Ovary (tissue), 9 donors: ENCODE measurements around the gene TBXAS1. TPM values are rescaled to one million over a fixed set of nuclear protein-coding genes. Genes with fewer than 3 reads are reported as not detected.
"Not testable (repeated sequence)": the region's sequence is repeated elsewhere in the genome, so short reads cannot be mapped to it uniquely, and the experiment has no call there.

Source experiments
- DNase-seq, 5 donors: peaks; one replicate each; pipeline ENCODE4 v3.0.0-alpha.2; 2019 to 2020
- H3K27ac ChIP-seq, 2 donors: fragments of 200-600 bp; one replicate each; pipeline versions ENCODE4 v1.5.1 to v1.8.0; 2019 to 2022
- H3K27me3 ChIP-seq: fragments of 200-600 bp; one replicate; pipeline ENCODE4 v1.8.0; 2022
- H3K36me3 ChIP-seq: fragments of 200-600 bp; sonication (generic); one replicate; pipeline ENCODE4 v1.5.1; 2019
- H3K4me1 ChIP-seq: one replicate; pipeline ENCODE4 v1.8.1; 2013; ENCODE audit warnings: mild to moderate bottlenecking, moderate library complexity; ENCODE audit not compliant: insufficient read depth
- H3K4me3 ChIP-seq: fragments of 200-600 bp; sonication (generic); one replicate; pipeline ENCODE4 v1.5.1; 2017
- H3K9me3 ChIP-seq, 2 donors: fragments of 200-600 bp in 1 of 2; sonication (generic) in 1 of 2; one replicate each; pipeline versions ENCODE4 v1.5.1 to v1.8.1; 2013 to 2019; ENCODE audit warnings: mild to moderate bottlenecking in 1 of 2, moderate library complexity in 1 of 2
- CTCF ChIP-seq, 3 donors: fragments of 450-650 bp in 2 of 3; fragments of 200-600 bp in 1 of 3; IDR thresholded peaks; one replicate each; pipeline versions ENCODE4 v1.5.1 to v1.8.0; 2016 to 2022; ENCODE audit warnings: antibody characterized with exemption in 3 of 3, mild to moderate bottlenecking in 1 of 3
- EP300 ChIP-seq: sonication (generic); formaldehyde crosslinking; IDR thresholded peaks from one replicate; pipeline ENCODE4 v1.6.1; 2017; ENCODE audit warnings: antibody characterized with exemption
- POLR2A ChIP-seq: fragments of 450-650 bp; IDR thresholded peaks from one replicate; pipeline ENCODE4 v1.6.1; 2017; ENCODE audit warnings: antibody characterized with exemption, mild to moderate bottlenecking, moderate library complexity
- WGBS, 3 donors: extraction: QIAGEN DNeasy Blood & Tissue Kit in 1 of 3; methylation state at CpG; one replicate each; pipeline versions ENCODE4 v1.1.5 to v1.1.7; 2013 to 2017; 5-methylcytosine and 5-hydroxymethylcytosine counted together
- intact Hi-C, 4 donors: fragments of 100-400 bp; cut with DNase I; formaldehyde crosslinking; loops; one replicate each; pipeline versions ENCODE4 v1.11.0 to v1.15.1; 2022 to 2023
- polyA plus RNA-seq, 2 donors: library from polyadenylated mRNA; stranded (reverse); fragments of 200-250 nt in 1 of 2; fragments of 350-450 nt in 1 of 2; fragmentation: Illumina TruSeq in 1 of 2; extraction: RNeasy Lipid Tissue Mini Kit (QIAGEN cat#74804) in 1 of 2; gene quantifications; one replicate each; pipeline ENCODE4 v1.2.3, GENCODE V29; 2013 to 2014
- total RNA-seq, 7 donors: library from RNA; depleted of rRNA in 2 of 7; stranded (reverse); fragments of >200 nt in 2 of 7; fragmentation: NEBNext Ultra II Directional in 3 of 7; extraction: Animal tissue kit (Norgen Biotek cat#: 25700) in 3 of 7; gene quantifications; one replicate each; pipeline versions ENCODE4 v1.1.0 to v1.2.4, GENCODE V29; 2016 to 2023
- donor health status: DM: no; HTN: no; CAD: no; lungs with moderate emphysema.
- donor health status: DM: no; HTN: no; CAD: no.
- donor health status: Bipolar disorder and iron deficiency.
- donor health status: DM: yes; HTN: yes; CAD: no.
- donor health status: DM: no; HTN: no; CAD: no.
- donor health status: DM: yes; HTN: yes; CAD: no.

TBXAS1 gene
- total and polyA plus RNA-seq, 9 donors, result 3.1 to 16.8 (median 9.0) TPM

GRCh38 chr7:139923090-139923489 is 94.0 kb downstream of the TBXAS1 start:
- no peaks in the 10 kb centered on the region for H3K9me3 ChIP-seq
- no peaks in the 10 kb centered on the region for H3K36me3 ChIP-seq
- no peak for TF ChIP-seq POLR2A
- DNase-seq, result no peak
- no peaks in the 10 kb centered on the region for H3K4me1 ChIP-seq
- intact Hi-C loops, result no loop called here
- no peak overlapping the region for H3K4me3 ChIP-seq
- no peaks in the 10 kb centered on the region for H3K27me3 ChIP-seq
- no peak overlapping the region for H3K27ac ChIP-seq
- WGBS, 3 donors, result 81 to 95% (median 89%) methylated on average over 7 of the region's 7 CpGs

GRCh38 chr7:139924461-139924860 is 95.4 kb downstream of the TBXAS1 start:
- 77 to 93% (median 90%) methylated on average over 3 of the region's 3 CpGs for WGBS, 3 donors
- DNase-seq, result no peak
- H3K27ac ChIP-seq, result no peak overlapping the region
- H3K36me3 ChIP-seq, result no peaks in the 10 kb centered on the region
- no peak overlapping the region for H3K4me3 ChIP-seq
- H3K27me3 ChIP-seq, result no peaks in the 10 kb centered on the region
- TF ChIP-seq EP300 (no peak), CTCF (IDR thresholded peaks at IDR 0.05) (no peak), POLR2A (no peak)
- H3K9me3 ChIP-seq, result no peaks in the 10 kb centered on the region
- no peaks in the 10 kb centered on the region for H3K4me1 ChIP-seq
- intact Hi-C loops, result no loop called here

GRCh38 chr7:139929221-139929620 is 100.2 kb downstream of the TBXAS1 start:
- DNase-seq, H3K9me3 ChIP-seq, H3K27me3 ChIP-seq, H3K4me1 ChIP-seq, H3K36me3 ChIP-seq, H3K4me3 ChIP-seq, intact Hi-C loops, H3K27ac ChIP-seq: not testable (repeated sequence)
- 89 to 92% (median 91%) methylated on average over 8 of the region's 8 CpGs for WGBS, 3 donors

- Histone ChIP-seq H3K4me3 (no peak overlapping the region), H3K9me3 (no peaks in the 10 kb centered on the region), H3K27me3 (no peaks in the 10 kb centered on the region), H3K36me3 (no peaks in the 10 kb centered on the region), H3K4me1 (no peaks in the 10 kb centered on the region), H3K27ac (no peak overlapping the region)
- 93 to 95% (median 94%) methylated on average over 6 of the region's 6 CpGs for WGBS, 3 donors
- TF ChIP-seq EP300 (no peak), POLR2A (no peak), CTCF (IDR thresholded peaks at IDR 0.05) (no peak)
- intact Hi-C loops, result no loop called here
- DNase-seq, result no peak
These were observed 101.4 kb downstream of the TBXAS1 start for GRCh38 chr7:139930286-139930965.

- TF ChIP-seq CTCF (IDR thresholded peaks at IDR 0.05) (no peak), EP300 (no peak), POLR2A (no peak)
- Histone ChIP-seq H3K4me3 (no peak overlapping the region), H3K27me3 (no peaks in the 10 kb centered on the region), H3K27ac (no peak overlapping the region), H3K4me1 (no peaks in the 10 kb centered on the region), H3K9me3 (no peaks in the 10 kb centered on the region), H3K36me3 (no peaks in the 10 kb centered on the region)
- 64 to 67% (median 66%) methylated on average over 8 of the region's 8 CpGs for WGBS, 3 donors
- DNase-seq, result no peak
- intact Hi-C loops, result no loop called here
These were observed 102.3 kb downstream of the TBXAS1 start for GRCh38 chr7:139931190-139931934.
